Endothelial cell of umbilical vein (primary cell): ENCODE results near the gene OTP. TPM values are rescaled to one million over a fixed set of nuclear protein-coding genes. Genes with fewer than 3 reads are reported as not detected.

ENCODE experiments used
- BruUV-seq: library from RNA; stranded (reverse); fragments of 400-500 nt; replicated peaks from 2 replicates; lab custom pipeline; 2021; lab: Mats Ljungman, UMichigan
- CTCF ChIA-PET: fragments of 300-600, 350-600 bp; sonication (Branson Sonifier 250); formaldehyde crosslinking; loops from one replicate; lab custom pipeline; 2021; ENCODE audit warnings: antibody characterized with exemption, inconsistent platforms; lab: Charles Lee
- POLR2A ChIA-PET: fragments of 300-600, 350-600 bp; sonication (Branson Sonifier 250); formaldehyde crosslinking; loops from one replicate; lab custom pipeline; 2021; ENCODE audit warnings: antibody characterized with exemption, inconsistent platforms; lab: Charles Lee
- DNase-seq: peaks from one replicate; pipeline ENCODE4 v3.0.0-alpha.2; 2011; ENCODE audit warnings: low read depth, low spot score
- FAIRE-seq: peaks from 2 replicates; lab custom pipeline; 2011; peaks lifted over from hg19 to GRCh38; lab: Jason Lieb, UNC
- H2AFZ ChIP-seq: 2 replicates; pipeline ENCODE4 v1.6.0; 2012; ENCODE audit warnings: low read depth, low read length, control low read depth, inconsistent platforms
- H3K27ac ChIP-seq: 2 replicates; pipeline ENCODE4 v1.5.1; 2011; ENCODE audit warnings: low read depth, mild to moderate bottlenecking, control low read depth, low read length, moderate library complexity; ENCODE audit not compliant: insufficient read depth
- H3K27me3 ChIP-seq, 2 experiments: 2 replicates each; pipeline versions ENCODE4 v1.6.0 to v1.6.1; 2011; ENCODE audit warnings: low read length in 2 of 2, mixed read lengths in 1 of 2; ENCODE audit not compliant: control insufficient read depth in 2 of 2, insufficient read depth in 2 of 2
- H3K36me3 ChIP-seq, 2 experiments: 2 replicates in 1 of 2; 3 replicates in 1 of 2; pipeline ENCODE4 v1.5.1; 2011; ENCODE audit warnings: low read length in 2 of 2, mild to moderate bottlenecking in 1 of 2, moderate library complexity in 1 of 2; ENCODE audit not compliant: control insufficient read depth in 2 of 2, insufficient read depth in 2 of 2; ENCODE audit errors: extremely low read depth in 1 of 2
- H3K4me1 ChIP-seq: 3 replicates; pipeline ENCODE4 v1.5.1; 2011; ENCODE audit warnings: mild to moderate bottlenecking, low read length; ENCODE audit not compliant: control insufficient read depth, insufficient read depth; ENCODE audit errors: extremely low read depth
- H3K4me2 ChIP-seq: 2 replicates; pipeline ENCODE4 v1.6.1; 2011; ENCODE audit warnings: low read length, control low read depth, mixed read lengths; ENCODE audit not compliant: insufficient read depth
- H3K4me3 ChIP-seq, 3 experiments: fragments of 200-600 bp in 1 of 3; sonication (generic), shearing (Covaris generic) in 1 of 3; replicated peaks in 1 of 3; 2 replicates each; pipeline ENCODE4 v1.5.1; 2011 to 2016; ENCODE audit warnings: control low read depth in 3 of 3, low read length in 3 of 3, mild to moderate bottlenecking in 2 of 3, inconsistent platforms in 1 of 3, low read depth in 1 of 3, moderate library complexity in 1 of 3; ENCODE audit not compliant: insufficient read depth in 1 of 3
- H3K79me2 ChIP-seq: 2 replicates; pipeline ENCODE4 v1.6.0; 2012; ENCODE audit warnings: low read length, inconsistent platforms; ENCODE audit not compliant: control insufficient read depth, insufficient read depth
- H3K9ac ChIP-seq: replicated peaks from 2 replicates; pipeline ENCODE3; 2011; ENCODE audit warnings: low read length, control low read depth; ENCODE audit not compliant: insufficient read depth; ENCODE audit errors: extremely low read depth
- H3K9me1 ChIP-seq: replicated peaks from 3 replicates; pipeline ENCODE4 v1.6.0; 2011; ENCODE audit warnings: mild to moderate bottlenecking, low read length; ENCODE audit not compliant: control insufficient read depth, insufficient read depth; ENCODE audit errors: extremely low read depth
- H3K9me3 ChIP-seq: replicated peaks from 2 replicates; pipeline ENCODE4 v1.5.1; 2012; ENCODE audit warnings: low read length, inconsistent platforms; ENCODE audit not compliant: control insufficient read depth, insufficient read depth
- H4K20me1 ChIP-seq: replicated peaks from 2 replicates; pipeline ENCODE3; 2011; ENCODE audit warnings: mild to moderate bottlenecking, low read length; ENCODE audit not compliant: control insufficient read depth, insufficient read depth; ENCODE audit errors: extremely low read depth
- CTCF ChIP-seq, 2 donors: IDR thresholded peaks; 1 replicate in 1 of 2; 2 replicates in 1 of 2; pipeline ENCODE4 v1.5.1; 2011; ENCODE audit warnings: low read length in 2 of 2, mild to moderate bottlenecking in 2 of 2, moderate library complexity in 2 of 2, control low read depth in 1 of 2, inconsistent platforms in 1 of 2, low read depth in 1 of 2; ENCODE audit not compliant: insufficient read depth in 1 of 2; ENCODE audit errors: extremely low read depth in 1 of 2
- GATA2 ChIP-seq: IDR thresholded peaks from 2 replicates; pipeline ENCODE4 v1.7.0; 2011; ENCODE audit warnings: low read depth, mild to moderate bottlenecking, moderate library complexity, mixed read lengths, low read length; ENCODE audit not compliant: insufficient read length, insufficient read depth
- MAX ChIP-seq: IDR thresholded peaks from 2 replicates; pipeline ENCODE4 v1.6.1; 2011; ENCODE audit not compliant: insufficient read depth, insufficient read length
- MYC ChIP-seq: IDR thresholded peaks from one replicate; pipeline ENCODE4 v1.6.1; 2011; ENCODE audit warnings: mild to moderate bottlenecking, low read depth, low read length
- POLR2AphosphoS5 ChIP-seq: IDR thresholded peaks from 2 replicates; pipeline ENCODE4 v1.6.1; 2012; ENCODE audit warnings: low read depth, mild to moderate bottlenecking, control low read depth, low read length, moderate library complexity; ENCODE audit not compliant: insufficient read depth
- dilution Hi-C: fragments of 300-500 bp; cut with MboI; formaldehyde crosslinking; loops from one replicate; pipeline ENCODE4 v1.15.0; 2019; ENCODE audit warnings: low sequenced_read_pairs; ENCODE audit not compliant: extremely low pct_ligation_motif_present
- intact Hi-C: fragments of 100-400 bp; cut with micrococcal nuclease; formaldehyde crosslinking; loops from one replicate; pipeline ENCODE4 v1.10.0; 2022
- polyA plus RNA-seq, 4 experiments: library from polyadenylated mRNA; depleted of rRNA in 3 of 4; stranded (reverse) in 3 of 4; unstranded in 1 of 4; fragments of >200 nt; gene quantifications; 2 replicates each; pipeline versions ENCODE4 v1.2.1 to v1.2.3, GENCODE V29; 2011 to 2012; ENCODE audit warnings: missing spikeins in 1 of 4
- total RNA-seq: library from RNA; stranded (reverse); gene quantifications from 2 replicates; pipeline ENCODE4 v1.2.3, GENCODE V29; 2021

Gene OTP
- total and polyA plus RNA-seq, 2 donors (not counting 3 experiments of a cell fraction or from before 2014, with no cell fraction given), result not detected

GRCh38 chr5:77599679-77600078, 38.8 kb downstream of the OTP start:
- POLR2A ChIA-PET, result no interaction called here

More at GRCh38 chr5:77599679-77600078, 38.8 kb downstream of the OTP start:
- Histone ChIP-seq H3K36me3 (no peaks in the 10 kb centered on the region), H3K4me3 (no peak overlapping the region), H3K27ac (no peak overlapping the region), H4K20me1 (no peaks in the 10 kb centered on the region), H3K27me3 (no peaks in the 10 kb centered on the region), H3K4me2 (no peak overlapping the region), H3K9ac (no peak overlapping the region), H3K4me1 (no peaks in the 10 kb centered on the region), H2AFZ (no peak overlapping the region), H3K9me1 (no peaks in the 10 kb centered on the region), H3K79me2 (no peaks in the 10 kb centered on the region), H3K9me3 (no peaks in the 10 kb centered on the region)
- DNase-seq (no peak), FAIRE-seq (no peak)
- TF ChIP-seq MAX (no peak), CTCF (IDR thresholded peaks at IDR 0.05; ENCODE audit: extremely low read depth in 1 of 2, insufficient read depth in 1 of 2, low read depth in 1 of 2, low read length in 2 of 2) (no peak), POLR2AphosphoS5 (no peak), MYC (no peak), GATA2 (no peak)
- dilution Hi-C loops, result no loop called here
- CTCF ChIA-PET, result no interaction called here
- intact Hi-C loops, result no loop called here
- no TSS peak for BruUV-seq
